ENCODE measurements around the gene PPAN. TPM values are rescaled to one million over a fixed set of nuclear protein-coding genes. Genes with fewer than 3 reads are reported as not detected.

The PPAN gene
- total RNA-seq, 2 donors from 2014 or later: 205 to 372 TPM

DNA sequence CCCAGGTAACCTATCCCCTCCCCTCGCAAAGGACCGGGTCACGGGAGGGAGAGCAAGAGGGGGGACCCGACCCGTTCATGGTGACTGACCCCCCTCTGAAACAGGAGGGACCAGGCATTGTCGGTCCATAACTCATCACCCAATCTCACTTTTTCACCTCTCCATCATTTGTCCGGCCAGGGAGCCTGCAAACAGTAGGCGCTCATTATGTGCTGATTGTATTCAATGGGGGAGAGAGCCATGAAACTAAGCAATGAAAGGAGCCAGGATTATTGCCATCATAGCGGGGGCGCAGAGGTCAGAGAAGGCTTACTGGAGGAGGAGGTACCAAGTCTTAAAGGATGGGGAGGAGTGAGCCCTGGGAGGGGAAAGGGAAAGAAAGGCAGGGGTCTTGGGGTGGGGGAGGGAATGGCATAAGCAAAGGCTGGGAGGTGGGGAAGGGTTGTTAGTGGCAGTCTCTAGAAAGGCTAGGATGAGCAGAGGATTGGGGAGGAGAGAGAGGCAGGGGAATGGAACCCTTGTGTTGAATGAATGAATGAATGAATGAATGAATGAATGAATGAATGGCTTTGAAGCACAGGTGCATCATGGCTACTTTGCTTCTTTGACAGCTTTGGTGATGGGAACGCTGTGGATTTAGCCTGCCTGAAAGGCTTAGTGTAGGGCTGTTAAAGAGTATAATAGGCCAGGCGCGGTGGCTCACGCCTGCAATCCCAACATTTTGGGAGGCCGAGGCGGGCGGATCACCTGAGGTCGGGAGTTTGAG lies 18.7 kb upstream of the PPAN start:
- H3K4me3 Mint-ChIP-seq: peak overlapping the region; percentile 82
- peaks cover 7% of the 10 kb centered on the region for H3K4me1 Mint-ChIP-seq
- no peaks in the 10 kb centered on the region for H3K9me3 Mint-ChIP-seq
- H3K27me3 Mint-ChIP-seq: no peaks in the 10 kb centered on the region
- H3K36me3 Mint-ChIP-seq (ENCODE audit: low read depth): peaks cover 47% of the 10 kb centered on the region
- peak overlapping the region; percentile 63 for H3K27ac Mint-ChIP-seq
- no peak for ATAC-seq (replicated peaks)

DNA sequence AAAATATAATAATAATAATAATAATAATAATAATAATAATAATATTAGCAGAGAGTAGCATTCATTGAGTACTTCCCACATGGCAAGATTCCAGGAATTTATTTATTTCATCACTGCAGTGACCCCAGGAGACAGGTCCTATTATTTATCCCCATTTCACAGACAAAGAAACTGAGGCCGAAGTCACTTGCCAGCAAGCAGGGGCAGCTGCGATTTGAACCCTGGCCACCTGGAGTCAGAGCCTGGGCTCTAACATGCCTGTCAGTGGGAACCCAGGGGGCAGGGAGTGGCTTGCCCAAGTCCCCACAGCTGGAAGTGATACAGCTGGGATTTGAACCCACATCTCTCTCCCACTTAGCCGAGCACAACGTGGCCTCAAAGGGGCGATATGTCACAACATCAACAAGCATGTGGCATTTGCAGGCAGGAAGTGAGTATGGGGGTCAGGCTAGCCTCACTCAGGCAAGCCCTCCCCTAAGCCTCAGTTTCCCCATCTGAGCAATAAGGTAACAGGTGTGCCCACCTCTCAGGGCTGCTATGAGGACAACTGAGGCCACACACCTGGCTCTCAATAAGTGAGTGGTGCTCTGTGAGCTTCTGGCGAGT lies 17.1 kb upstream of the PPAN start:
- no peak overlapping the region for H3K4me3 Mint-ChIP-seq
- no peaks in the 10 kb centered on the region for H3K9me3 Mint-ChIP-seq
- no peak for ATAC-seq (replicated peaks)
- peaks cover 63% of the 10 kb centered on the region for H3K36me3 Mint-ChIP-seq (ENCODE audit: low read depth)
- H3K4me1 Mint-ChIP-seq: peaks cover 7% of the 10 kb centered on the region
- H3K27me3 Mint-ChIP-seq: no peaks in the 10 kb centered on the region
- H3K27ac Mint-ChIP-seq: no peak overlapping the region

DNA sequence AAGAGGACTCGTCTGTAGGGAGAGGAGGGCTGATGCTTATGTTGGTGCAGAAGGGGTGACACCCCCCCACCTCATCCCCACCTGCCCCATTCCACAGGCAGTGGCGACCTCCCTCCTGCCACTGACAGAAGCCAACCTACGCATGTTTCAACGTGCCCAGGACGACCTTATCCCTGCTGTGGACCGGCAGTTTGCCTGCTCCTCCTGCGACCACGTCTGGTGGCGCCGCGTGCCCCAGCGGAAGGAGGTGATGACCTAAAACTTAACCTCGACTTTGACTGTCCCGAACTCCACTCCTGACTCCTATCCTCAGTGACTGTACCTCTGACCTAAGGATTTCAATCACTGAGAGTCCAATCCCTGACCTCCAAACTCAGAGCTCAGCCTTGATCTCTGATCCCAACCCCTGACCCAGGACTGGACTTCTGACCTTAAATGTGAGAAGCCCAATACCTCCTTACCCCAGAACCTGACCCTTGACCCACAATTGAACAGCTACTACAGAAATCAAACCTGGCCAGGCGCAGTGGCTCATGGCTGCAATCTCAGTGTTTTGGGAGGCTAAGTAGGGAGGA lies 16.3 kb upstream of the PPAN start:
- Mint-ChIP-seq H3K4me1 (peaks cover 7% of the 10 kb centered on the region), H3K27me3 (no peaks in the 10 kb centered on the region), H3K36me3 (ENCODE audit: low read depth) (peaks cover 70% of the 10 kb centered on the region), H3K4me3 (no peak overlapping the region), H3K27ac (peak overlapping the region; percentile 58), H3K9me3 (no peaks in the 10 kb centered on the region)
- no peak for ATAC-seq (replicated peaks)

DNA sequence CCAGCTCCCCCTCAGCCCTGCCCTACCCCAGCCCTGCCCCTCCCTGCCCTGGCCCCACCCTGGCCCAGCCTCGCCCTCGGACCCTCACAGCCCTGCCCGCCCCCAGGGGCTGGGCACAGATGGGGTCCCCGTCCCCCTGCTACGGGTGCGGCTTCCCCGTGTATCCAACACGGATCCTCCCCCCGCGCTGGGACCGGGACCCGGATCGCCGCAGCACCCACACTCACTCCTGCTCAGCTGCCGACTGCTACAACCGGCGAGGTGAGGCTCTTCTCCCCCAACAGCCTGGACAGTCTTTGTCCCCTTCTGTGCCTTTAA lies 14.8 kb upstream of the PPAN start:
- Mint-ChIP-seq H3K36me3 (ENCODE audit: low read depth) (peaks cover 74% of the 10 kb centered on the region), H3K4me1 (peaks cover 7% of the 10 kb centered on the region), H3K4me3 (no peak overlapping the region), H3K27me3 (no peaks in the 10 kb centered on the region), H3K27ac (peak overlapping the region; percentile 73), H3K9me3 (no peaks in the 10 kb centered on the region)
- no peak for ATAC-seq (replicated peaks)

DNA sequence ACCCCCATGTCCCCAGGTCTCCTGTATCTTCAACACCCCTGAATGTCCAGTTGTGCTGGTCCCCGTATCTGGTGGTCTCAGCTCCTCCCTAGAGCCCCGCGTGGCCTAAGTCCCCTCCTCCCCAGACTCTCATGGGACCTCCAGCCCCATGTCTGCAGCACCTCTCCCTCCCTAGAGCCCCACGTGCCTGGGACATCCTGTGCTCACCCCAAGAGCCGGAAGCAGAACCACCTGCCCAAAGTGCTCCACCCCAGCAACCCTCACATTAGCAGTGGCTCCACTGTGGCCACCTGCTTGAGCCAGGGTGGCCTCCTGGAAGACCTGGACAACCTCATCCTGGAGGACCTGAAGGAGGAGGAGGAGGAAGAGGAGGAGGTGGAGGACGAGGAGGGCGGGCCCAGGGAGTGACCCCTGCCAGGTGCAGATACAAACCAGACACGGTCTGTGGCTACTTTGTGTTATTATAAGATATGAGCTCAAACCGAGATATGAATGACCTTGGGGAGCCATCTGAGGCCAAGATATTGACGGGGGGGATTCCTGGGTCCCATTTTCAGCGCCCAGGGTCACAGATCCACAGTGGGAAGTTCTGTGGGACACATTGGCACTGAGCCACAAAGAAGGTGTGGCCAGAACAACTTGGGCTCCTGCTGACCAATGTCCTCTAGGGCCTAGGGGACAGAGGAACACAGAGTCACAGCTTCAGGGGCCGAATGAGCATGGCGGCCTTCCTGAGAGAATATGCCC lies 14.1 kb upstream of the PPAN start:
- Mint-ChIP-seq H3K36me3 (ENCODE audit: low read depth) (peaks cover 71% of the 10 kb centered on the region), H3K9me3 (no peaks in the 10 kb centered on the region), H3K27me3 (no peaks in the 10 kb centered on the region), H3K4me3 (no peak overlapping the region), H3K4me1 (peaks cover 7% of the 10 kb centered on the region), H3K27ac (peak overlapping the region; percentile 73)
- no peak for ATAC-seq (replicated peaks)

DNA sequence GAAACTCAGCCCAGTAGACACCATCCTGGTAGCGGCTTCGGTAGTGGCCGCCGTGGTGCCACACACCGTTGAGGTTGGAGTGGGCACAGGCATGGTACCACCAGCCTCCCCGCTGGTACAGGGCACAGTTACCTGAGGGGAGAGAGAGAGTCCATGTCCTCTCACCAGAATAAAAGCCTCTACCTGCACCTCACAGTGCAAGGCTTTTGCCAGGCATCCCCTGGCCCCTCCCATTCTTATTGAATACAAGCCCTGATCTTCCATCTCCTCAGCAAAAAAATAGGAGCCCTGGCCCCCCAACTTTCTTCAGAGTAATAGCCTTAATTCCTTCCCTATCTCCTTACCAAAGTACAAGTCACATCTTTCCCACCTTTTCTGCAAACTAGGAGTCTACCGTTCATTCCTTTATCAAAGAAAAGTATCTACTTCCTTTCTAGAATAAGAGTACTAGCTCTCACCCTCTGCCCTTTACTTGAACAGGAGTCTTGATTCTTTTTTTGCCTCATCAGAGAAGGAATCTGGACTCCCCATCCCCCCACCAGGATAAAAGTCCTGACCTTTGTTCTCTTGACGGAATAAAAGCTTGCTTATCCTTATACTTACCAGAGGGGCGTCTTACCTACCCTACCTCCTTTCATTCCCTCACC lies 13.4 kb upstream of the PPAN start:
- ATAC-seq (replicated peaks): no peak
- Mint-ChIP-seq H3K27me3 (no peaks in the 10 kb centered on the region), H3K9me3 (no peaks in the 10 kb centered on the region), H3K4me1 (no peaks in the 10 kb centered on the region), H3K27ac (peak overlapping the region; percentile 47), H3K4me3 (no peak overlapping the region), H3K36me3 (ENCODE audit: low read depth) (peaks cover 64% of the 10 kb centered on the region)

DNA sequence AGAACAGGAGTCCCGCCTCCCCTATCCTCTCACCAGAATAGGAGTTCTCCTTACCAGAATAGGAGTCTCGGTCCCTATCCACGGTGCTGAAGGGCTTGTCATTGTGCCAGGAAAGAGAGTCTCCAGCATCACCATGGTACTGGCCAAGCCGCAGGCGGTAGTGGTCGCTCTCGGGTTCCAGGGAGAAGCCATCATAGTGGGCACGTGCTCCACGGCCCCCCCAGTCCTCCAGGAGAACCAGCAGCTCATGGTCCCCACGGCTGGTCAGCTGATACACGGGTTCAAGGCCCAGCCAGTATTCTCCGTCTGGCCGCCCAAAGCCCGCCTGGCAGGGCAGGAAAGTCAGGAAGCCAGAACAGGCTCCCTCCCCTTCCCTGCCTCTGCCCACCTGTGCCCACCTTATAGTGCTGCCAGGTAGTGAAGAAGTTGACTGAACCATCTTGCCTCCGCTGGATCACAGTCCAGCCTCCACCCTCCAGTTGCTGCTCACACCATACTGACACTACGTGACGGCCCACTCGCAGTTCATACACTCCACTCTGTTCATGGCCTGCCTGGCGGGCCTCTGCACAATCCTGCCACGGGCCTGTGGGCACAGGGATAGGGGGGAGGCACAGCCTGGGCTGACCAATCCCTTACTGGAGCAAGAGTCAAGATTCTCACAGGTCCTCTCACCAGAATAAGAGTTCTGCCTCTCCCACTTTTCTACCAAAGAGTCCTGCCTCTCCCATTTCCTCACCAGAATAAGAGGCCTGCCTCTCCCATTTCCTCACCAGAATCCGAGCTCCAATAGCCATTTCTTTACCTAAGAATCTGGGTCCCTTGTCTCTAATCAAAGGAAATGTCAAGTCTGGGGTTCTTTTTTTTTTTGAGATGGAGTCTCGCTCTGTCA lies 12.6 kb upstream of the PPAN start:
- Mint-ChIP-seq H3K36me3 (ENCODE audit: low read depth) (peaks cover 57% of the 10 kb centered on the region), H3K4me3 (no peak overlapping the region), H3K27me3 (no peaks in the 10 kb centered on the region), H3K4me1 (no peaks in the 10 kb centered on the region), H3K9me3 (no peaks in the 10 kb centered on the region), H3K27ac (peak overlapping the region; percentile 47)
- ATAC-seq (replicated peaks): no peak

DNA sequence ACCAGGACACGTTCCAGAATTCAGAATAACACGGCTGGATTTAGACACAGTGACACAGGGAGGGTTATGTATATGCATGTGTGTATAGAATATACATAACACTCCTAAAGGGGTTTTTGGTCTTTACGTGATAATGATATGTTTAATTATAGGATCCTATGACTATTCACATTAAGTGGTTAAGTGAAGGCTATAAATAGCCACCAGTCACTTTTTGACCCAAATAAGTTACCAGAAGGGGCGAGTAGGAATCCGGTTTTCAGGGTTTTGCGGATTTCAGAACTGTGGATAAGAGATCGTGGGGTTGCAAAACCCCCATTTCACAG lies 10.6 kb upstream of the PPAN start:
- peak overlapping the region; percentile 75 for H3K27ac Mint-ChIP-seq
- H3K9me3 Mint-ChIP-seq: no peaks in the 10 kb centered on the region
- H3K36me3 Mint-ChIP-seq (ENCODE audit: low read depth): peaks cover 48% of the 10 kb centered on the region
- peak overlapping the region; percentile 48 for H3K4me3 Mint-ChIP-seq
- H3K27me3 Mint-ChIP-seq: no peaks in the 10 kb centered on the region
- H3K4me1 Mint-ChIP-seq: peaks cover 15% of the 10 kb centered on the region
- ATAC-seq (replicated peaks): no peak

DNA sequence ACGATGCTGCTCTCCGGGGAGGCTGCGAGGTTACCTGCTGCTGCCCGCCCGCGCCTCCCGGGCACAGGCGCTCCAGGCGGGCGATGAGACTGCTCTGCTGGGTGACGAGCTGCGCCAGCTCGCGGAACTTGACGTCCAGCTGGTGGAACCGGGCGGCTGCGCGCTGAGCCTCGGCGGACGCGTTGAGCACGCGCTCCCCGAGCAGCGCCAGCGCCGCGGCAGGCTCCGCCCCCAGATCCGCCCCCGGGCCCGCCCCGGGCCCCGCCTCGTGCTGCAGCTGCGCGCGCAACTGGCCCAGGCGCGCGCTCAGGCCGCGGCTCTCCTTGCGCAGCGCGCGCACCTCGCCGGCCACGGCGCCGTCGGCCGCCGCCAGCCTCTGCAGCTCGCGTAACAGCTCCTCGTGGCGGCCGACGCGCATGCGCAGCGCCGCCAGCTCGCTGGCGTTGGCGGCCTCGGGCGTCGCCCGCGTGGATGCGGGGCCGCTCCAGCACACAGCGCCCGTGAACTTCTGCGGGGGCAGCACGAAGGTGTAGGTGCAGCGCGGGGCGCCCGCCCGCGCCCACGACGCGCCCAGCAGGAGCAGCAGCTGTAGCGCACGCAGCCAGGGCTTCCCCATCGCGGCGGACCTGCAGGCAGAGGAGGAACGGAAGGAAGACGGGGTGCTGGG lies 10.1 kb upstream of the PPAN start:
- Mint-ChIP-seq H3K27me3 (no peaks in the 10 kb centered on the region), H3K4me3 (peak overlapping the region; percentile 50), H3K36me3 (ENCODE audit: low read depth) (peaks cover 50% of the 10 kb centered on the region), H3K27ac (peak overlapping the region; percentile 75), H3K4me1 (peaks cover 15% of the 10 kb centered on the region), H3K9me3 (no peaks in the 10 kb centered on the region)
- peak; percentile 90 for ATAC-seq (replicated peaks)

DNA sequence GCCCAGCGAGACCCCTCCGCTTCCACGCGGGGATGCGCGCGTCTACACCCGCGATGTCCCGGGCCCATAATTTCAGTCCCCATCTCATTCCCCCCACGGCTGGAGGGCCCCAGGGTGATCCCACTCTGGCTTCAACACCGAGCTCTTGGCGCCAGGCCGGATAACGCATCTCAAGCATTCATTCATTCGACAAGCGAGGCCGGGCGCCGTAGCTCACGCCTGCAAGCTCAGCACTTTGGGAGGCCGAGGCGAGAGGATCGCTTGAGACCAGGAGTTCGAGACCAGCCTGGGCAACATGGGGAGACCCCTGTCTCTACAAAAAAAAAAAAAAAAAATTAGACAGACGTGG lies 9.6 kb upstream of the PPAN start:
- Mint-ChIP-seq H3K9me3 (no peaks in the 10 kb centered on the region), H3K36me3 (ENCODE audit: low read depth) (peaks cover 47% of the 10 kb centered on the region), H3K27ac (no peak overlapping the region), H3K4me1 (peaks cover 15% of the 10 kb centered on the region), H3K4me3 (peak overlapping the region; percentile 50), H3K27me3 (no peaks in the 10 kb centered on the region)
- ATAC-seq (replicated peaks): no peak

DNA sequence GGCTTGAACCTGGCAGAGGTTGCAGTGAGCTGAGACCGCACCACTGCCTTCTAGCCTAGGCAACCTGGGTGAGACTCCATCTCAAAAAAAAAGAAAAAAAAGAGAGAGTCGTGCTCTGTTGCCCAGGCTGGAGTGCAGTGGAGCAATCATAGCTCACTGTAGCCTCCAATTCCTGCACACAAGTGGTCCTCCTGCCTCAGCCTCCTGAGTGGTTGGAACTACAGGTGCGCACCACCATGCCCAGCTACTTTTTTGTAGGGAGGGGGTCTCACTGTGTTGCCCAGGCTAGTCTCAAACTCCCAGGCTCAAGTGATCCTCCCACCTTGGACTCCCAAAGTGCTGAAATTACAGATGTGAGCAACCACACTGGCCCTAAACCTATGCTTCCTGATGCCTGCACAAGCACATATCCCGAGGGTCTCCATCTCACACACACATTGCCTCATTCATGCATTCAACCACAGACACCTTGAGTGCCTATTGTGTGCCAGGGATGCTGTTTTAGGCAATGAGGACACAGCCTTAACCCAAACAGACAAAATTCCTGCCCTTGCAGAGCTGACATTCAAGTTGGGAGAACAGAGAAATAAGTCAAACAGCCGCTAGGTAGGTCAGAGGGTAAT lies 5.9 kb upstream of the PPAN start:
- no peaks in the 10 kb centered on the region for H3K27me3 Mint-ChIP-seq
- ATAC-seq (replicated peaks): no peak
- peaks cover 37% of the 10 kb centered on the region for H3K4me1 Mint-ChIP-seq
- no peaks in the 10 kb centered on the region for H3K9me3 Mint-ChIP-seq
- peak overlapping the region; percentile 86 for H3K4me3 Mint-ChIP-seq
- H3K27ac Mint-ChIP-seq: peak overlapping the region; percentile 65
- peaks cover 37% of the 10 kb centered on the region for H3K36me3 Mint-ChIP-seq (ENCODE audit: low read depth)

DNA sequence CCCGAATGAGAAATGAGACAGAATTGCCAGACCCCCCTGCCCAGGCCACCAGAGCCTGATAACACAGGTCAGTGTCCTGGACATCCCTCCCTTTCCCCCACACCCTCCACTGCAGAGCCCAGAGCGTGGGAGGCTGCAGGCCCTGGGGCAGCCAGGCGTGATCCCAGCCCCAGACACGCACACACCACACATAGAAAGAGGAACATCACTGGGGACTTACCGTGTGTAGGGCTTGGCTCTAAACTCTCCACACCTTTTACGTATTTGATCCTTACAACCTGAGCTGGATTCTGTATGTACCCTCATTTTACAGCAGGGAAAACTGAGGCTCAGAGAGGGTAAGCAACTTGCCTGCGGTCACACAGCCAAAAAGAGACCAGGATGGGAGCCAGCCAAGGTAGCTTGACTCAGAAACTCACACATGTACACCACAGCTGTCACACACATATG lies 3.4 kb upstream of the PPAN start:
- H3K27me3 Mint-ChIP-seq: no peaks in the 10 kb centered on the region
- H3K4me3 Mint-ChIP-seq: peak overlapping the region; percentile 86
- H3K36me3 Mint-ChIP-seq (ENCODE audit: low read depth): peaks cover 58% of the 10 kb centered on the region
- H3K27ac Mint-ChIP-seq: peak overlapping the region; percentile 96
- no peak for ATAC-seq (replicated peaks)
- no peaks in the 10 kb centered on the region for H3K9me3 Mint-ChIP-seq
- peaks cover 46% of the 10 kb centered on the region for H3K4me1 Mint-ChIP-seq

DNA sequence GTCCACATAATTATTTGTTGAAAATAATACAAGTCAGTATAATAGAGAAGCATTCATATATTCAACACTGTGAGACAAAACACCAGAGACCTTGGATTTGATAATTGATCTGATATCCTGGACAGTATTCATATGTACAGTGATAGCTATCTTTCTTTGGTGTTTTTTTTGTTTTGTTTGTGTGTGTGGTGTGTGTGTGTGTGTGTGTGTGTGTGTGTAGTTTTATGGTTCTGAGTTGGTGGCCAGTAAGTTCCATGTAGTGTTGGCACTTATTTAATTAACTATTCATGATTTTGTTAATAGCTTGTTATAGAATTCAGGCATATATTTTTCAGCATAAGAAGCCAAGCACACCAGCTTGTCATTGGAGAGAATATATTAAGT lies 2.0 kb upstream of the PPAN start:
- no peak for ATAC-seq (replicated peaks)

More for the DNA sequence above, 2.0 kb upstream of the PPAN start:
- Mint-ChIP-seq H3K27ac (peak overlapping the region; percentile 97), H3K27me3 (no peaks in the 10 kb centered on the region), H3K9me3 (no peaks in the 10 kb centered on the region), H3K4me1 (peaks cover 41% of the 10 kb centered on the region), H3K4me3 (peak overlapping the region; percentile 99), H3K36me3 (ENCODE audit: low read depth) (peaks cover 66% of the 10 kb centered on the region)

Measured in activated T-helper 17 cell treated with anti-CD3 and anti-CD28 coated beads, Interleukin-2, amount 50 U/mL, for 72 hours (primary cell).